Nephron progenitor cell (in vitro differentiated cells): ENCODE data around the gene GMCL2.

Experiments used
- DNase-seq: peaks from one replicate; pipeline ENCODE4 v3.0.0; 2021
- H3K27ac Mint-ChIP-seq: 2 replicates; pipeline ENCODE4 v1.8.0; 2021; ENCODE audit warnings: mild to moderate bottlenecking, moderate library complexity, mixed read lengths
- H3K27me3 Mint-ChIP-seq: 2 replicates; pipeline ENCODE4 v1.8.0; 2021; ENCODE audit warnings: mild to moderate bottlenecking, low read depth, mixed read lengths; ENCODE audit not compliant: poor library complexity
- H3K36me3 Mint-ChIP-seq: 2 replicates; pipeline ENCODE4 v1.8.0; 2021; ENCODE audit warnings: low read depth, mixed read lengths
- H3K4me1 Mint-ChIP-seq: 2 replicates; pipeline ENCODE4 v1.8.0; 2021; ENCODE audit warnings: mixed read lengths
- H3K4me3 Mint-ChIP-seq: 2 replicates; pipeline ENCODE4 v1.8.0; 2021; ENCODE audit warnings: mild to moderate bottlenecking, moderate library complexity, mixed read lengths
- H3K9me3 Mint-ChIP-seq: 2 replicates; pipeline ENCODE4 v1.8.0; 2021; ENCODE audit warnings: mild to moderate bottlenecking, moderate library complexity, mixed read lengths
- TF ChIP-seq, protein P1 (sequence below): fragments of 200-600 bp; sonication (generic); IDR thresholded peaks from 2 replicates; pipeline ENCODE4 v1.5.0; 2021; ENCODE audit warnings: antibody characterized with exemption

GMCL2 gene

DNA sequence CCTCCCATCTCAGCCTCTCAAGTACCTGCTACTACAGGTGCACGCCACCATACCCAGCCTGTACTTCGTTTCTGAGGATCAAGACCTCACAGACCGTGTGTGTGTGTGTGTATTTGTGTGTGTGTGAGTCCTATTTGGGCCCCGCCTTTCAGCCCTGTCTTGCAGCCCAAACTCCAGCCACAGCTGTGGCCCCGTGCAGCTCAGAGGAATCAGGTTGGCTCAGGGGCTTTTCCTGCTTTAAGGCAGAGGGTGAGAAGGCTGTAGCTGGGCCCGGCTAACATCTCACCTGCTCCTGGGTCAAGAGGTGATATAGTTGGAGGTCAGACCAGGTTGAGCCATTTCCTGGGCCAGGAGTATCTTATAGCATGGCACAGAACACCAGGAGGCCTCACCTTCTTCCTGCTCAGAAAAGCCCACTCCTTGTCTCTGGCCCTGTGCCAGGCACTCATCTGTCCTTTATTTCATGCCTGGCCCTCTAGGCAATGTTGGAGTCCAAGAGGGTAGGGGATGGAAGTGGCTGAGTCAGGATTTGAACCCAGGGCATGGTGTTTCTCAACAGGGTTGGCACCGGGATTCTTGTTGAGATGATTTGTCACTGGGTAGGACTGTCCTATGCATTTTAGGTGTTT, 47.1 kb upstream of the GMCL2 start:
- Mint-ChIP-seq H3K4me1 (peaks cover 57% of the 10 kb centered on the region), H3K27me3 (peaks cover 11% of the 10 kb centered on the region), H3K27ac (no peak overlapping the region), H3K4me3 (no peak overlapping the region), H3K9me3 (no peaks in the 10 kb centered on the region), H3K36me3 (peaks cover 20% of the 10 kb centered on the region)
- TF ChIP-seq, protein P1, sequence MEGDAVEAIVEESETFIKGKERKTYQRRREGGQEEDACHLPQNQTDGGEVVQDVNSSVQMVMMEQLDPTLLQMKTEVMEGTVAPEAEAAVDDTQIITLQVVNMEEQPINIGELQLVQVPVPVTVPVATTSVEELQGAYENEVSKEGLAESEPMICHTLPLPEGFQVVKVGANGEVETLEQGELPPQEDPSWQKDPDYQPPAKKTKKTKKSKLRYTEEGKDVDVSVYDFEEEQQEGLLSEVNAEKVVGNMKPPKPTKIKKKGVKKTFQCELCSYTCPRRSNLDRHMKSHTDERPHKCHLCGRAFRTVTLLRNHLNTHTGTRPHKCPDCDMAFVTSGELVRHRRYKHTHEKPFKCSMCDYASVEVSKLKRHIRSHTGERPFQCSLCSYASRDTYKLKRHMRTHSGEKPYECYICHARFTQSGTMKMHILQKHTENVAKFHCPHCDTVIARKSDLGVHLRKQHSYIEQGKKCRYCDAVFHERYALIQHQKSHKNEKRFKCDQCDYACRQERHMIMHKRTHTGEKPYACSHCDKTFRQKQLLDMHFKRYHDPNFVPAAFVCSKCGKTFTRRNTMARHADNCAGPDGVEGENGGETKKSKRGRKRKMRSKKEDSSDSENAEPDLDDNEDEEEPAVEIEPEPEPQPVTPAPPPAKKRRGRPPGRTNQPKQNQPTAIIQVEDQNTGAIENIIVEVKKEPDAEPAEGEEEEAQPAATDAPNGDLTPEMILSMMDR = no peak
- no peak for DNase-seq

DNA sequence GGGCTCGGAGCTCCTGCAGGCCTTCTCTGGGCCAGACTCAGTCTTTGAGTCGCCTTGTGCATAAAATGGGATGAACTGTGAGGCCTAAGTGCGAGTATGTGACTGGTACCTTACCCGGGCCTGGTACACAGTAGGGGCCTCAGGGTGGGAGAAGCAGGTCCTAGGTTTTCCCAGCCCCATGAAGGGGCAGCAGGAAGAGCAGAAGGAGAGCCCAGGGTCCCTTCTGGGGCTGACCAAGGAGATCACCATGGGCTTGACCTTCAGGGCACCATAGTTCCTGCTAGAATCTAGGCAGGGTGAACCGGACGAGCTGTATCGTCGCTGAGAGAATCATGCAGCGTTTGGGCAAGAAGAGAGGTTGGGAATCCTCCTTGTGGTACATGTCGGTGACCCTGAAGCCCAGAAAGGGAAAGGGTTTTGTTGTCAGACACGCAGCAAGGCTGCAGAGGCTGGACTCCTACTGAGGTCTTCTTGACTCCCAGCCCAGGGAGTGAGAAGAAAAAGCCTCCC, 45.8 kb upstream of the GMCL2 start:
- no peak for DNase-seq
- Mint-ChIP-seq H3K4me3 (peak overlapping the region; percentile 69), H3K36me3 (peaks cover 32% of the 10 kb centered on the region), H3K27ac (no peak overlapping the region), H3K4me1 (peaks cover 51% of the 10 kb centered on the region), H3K9me3 (no peaks in the 10 kb centered on the region), H3K27me3 (peaks cover 11% of the 10 kb centered on the region)
- TF ChIP-seq, protein P1 = no peak

DNA sequence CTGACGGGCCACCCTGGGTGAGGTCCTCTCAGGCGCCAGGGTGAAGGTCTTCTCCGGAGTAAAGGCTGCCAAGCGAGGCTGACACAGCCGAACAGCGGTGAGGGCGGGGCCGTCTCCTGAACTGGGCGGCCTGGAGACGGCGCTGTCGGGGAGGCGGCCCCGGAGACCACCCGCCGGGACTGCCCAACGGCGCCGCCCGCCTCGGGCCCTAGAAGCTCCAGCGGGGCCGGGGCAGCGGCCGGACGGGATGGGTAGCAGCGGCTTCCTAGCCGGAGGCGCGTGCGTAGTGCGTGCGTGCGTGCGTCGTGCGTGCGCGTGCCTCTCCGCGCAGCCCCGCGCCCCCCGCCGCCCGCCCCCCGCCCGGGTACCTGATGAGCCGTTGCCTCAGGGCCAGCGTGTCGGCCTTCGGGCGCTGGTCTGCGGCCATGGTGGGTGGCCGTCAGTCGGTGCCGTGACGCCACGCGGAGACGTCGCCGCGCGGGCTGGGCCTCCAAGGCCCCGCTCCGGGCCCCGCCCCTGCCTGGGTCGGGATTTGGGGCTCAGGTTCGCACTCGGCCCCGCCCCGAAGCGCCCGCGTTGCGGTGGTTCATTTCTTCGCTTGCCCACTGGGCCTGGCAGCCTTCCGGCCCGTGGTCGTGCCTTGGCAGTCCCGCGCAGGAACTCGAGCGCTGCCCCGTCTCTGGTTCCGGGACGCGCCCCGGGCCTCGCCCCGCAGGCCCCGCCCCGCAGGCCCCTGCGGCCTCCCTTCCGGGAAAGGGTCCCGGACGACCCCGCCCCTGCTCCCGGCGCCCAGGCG, 45.2 kb upstream of the GMCL2 start, which contains the start of gene PHYKPL:
Gene PHYKPL (minus strand): TSS at position 679 of the 796 bp plus-strand sequence. CDS start 252 bp downstream, at position 427.
- Mint-ChIP-seq H3K27ac (no peak within 1 kb of the TSS), H3K4me1 (peaks cover 47% of the 10 kb centered on the region)

DNA sequence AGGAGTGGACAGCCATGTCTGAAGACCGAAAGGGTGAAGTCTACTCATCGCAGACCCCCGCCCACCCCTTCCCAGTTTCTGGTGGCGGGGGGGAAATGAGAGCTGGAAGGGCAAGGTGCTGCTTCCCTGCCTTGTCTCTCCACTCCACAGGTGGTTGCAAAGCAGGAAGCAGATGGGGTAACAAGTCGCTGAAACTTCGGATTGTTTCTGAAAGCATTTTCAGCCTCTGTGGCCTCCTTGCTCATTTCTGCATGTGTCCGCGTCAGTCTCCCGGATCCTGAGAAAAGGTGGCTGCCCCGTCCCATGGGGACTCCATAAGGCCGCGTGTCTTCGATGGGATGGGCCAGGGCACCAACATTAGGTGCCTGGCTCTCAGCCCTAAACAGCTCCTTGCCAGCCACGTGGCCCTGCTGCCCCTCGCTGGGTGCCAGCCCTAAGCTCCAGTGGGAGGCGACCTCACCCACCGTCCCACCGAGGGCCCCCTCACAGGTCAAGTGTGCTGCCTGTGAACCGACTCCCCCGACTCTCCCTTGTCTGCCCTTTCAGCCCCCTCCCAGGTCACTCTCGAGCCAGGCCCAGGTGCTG, 44.5 kb upstream of the GMCL2 start:
- Mint-ChIP-seq H3K4me1 (peaks cover 40% of the 10 kb centered on the region), H3K27ac (no peak overlapping the region), H3K4me3 (peak overlapping the region; percentile 82), H3K9me3 (no peaks in the 10 kb centered on the region), H3K36me3 (peaks cover 46% of the 10 kb centered on the region), H3K27me3 (peaks cover 11% of the 10 kb centered on the region)
- TF ChIP-seq, protein P1 = no peak
- DNase-seq = no peak

More for the DNA sequence above, 45.2 kb upstream of the GMCL2 start, which contains the start of gene PHYKPL:
- DNase-seq = peak; percentile 78
- H3K9me3 Mint-ChIP-seq = no peaks in the 10 kb centered on the region
- H3K27me3 Mint-ChIP-seq = peaks cover 11% of the 10 kb centered on the region
- H3K36me3 Mint-ChIP-seq = peaks cover 39% of the 10 kb centered on the region
- H3K4me3 Mint-ChIP-seq = peak within 1 kb of the TSS; percentile 82
- TF ChIP-seq, protein P1 = no peak

DNA sequence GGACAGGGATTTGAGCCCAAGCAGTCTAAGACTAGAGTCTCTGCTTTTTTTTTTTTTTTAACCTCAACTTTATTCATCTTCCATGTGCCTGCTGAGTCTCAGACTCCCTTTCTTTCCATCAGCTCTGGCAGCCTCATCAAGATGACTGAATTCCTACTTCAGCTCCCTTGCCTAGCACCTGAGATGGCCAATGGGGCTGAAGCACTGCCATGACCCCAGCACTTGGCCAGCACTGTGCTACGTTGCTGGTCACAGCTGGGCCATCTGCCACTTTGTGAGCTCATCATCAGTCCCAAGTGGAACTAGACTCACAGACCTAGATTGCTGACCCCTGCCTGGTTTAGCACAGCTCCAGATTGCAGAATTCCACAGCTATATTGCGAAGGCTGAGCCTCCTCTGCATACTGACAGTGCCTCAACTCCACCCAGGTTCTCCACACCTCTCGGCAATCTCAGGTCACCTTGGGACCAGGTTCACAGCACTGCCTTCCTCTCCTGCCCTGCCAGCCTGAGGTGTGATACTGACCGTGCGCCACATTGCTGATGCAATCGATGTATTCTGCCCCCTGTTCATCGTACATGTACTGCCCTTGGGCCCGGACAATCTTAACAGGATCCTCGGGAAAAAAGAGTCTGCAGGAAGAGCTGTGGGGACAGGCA, 43.8 kb upstream of the GMCL2 start:
- H3K9me3 Mint-ChIP-seq = no peaks in the 10 kb centered on the region

More for the DNA sequence above, 43.8 kb upstream of the GMCL2 start:
- no peak for DNase-seq
- Mint-ChIP-seq H3K27me3 (peaks cover 11% of the 10 kb centered on the region), H3K36me3 (peaks cover 50% of the 10 kb centered on the region), H3K4me3 (peak overlapping the region; percentile 82), H3K4me1 (peaks cover 34% of the 10 kb centered on the region), H3K27ac (no peak overlapping the region)
- TF ChIP-seq, protein P1 = no peak
